Measurements from ENCODE around the gene CD247.
"Not testable (repeated sequence)": the region's sequence is repeated elsewhere in the genome, so short reads cannot be mapped to it uniquely, and the experiment has no call there.

Gene CD247

GRCh38 chr1:167518331-167518700, at the start of gene CD247:
CD247 (minus strand) TSS chr1:167518529; CDS start chr1:167518465, 64 bp downstream.
- DNase-seq (ENCODE audit: low read depth in 2 of 3, low spot score in 2 of 3), result peak in 1 of 3 experiments; percentile 48

GRCh38 chr1:167567663-167568062, 49.3 kb upstream of the CD247 start:
- DNase-seq (ENCODE audit: low read depth in 2 of 3, low spot score in 2 of 3), result no peak

GRCh38 chr1:167566766-167567165, 48.4 kb upstream of the CD247 start:
- DNase-seq (ENCODE audit: low read depth in 2 of 3, low spot score in 2 of 3), result no peak

- DNase-seq (ENCODE audit: low read depth in 2 of 3, low spot score in 2 of 3), result no peak
Observed at GRCh38 chr1:167565922-167566321, 47.6 kb upstream of the CD247 start.

GRCh38 chr1:167564612-167565270, 46.4 kb upstream of the CD247 start:
- no peak for DNase-seq (ENCODE audit: low read depth in 2 of 3, low spot score in 2 of 3)

GRCh38 chr1:167563579-167564246, 45.4 kb upstream of the CD247 start:
- DNase-seq (ENCODE audit: low read depth in 2 of 3, low spot score in 2 of 3), result no peak

GRCh38 chr1:167562702-167563101, 44.4 kb upstream of the CD247 start:
- DNase-seq (ENCODE audit: low read depth in 2 of 3, low spot score in 2 of 3), result no peak

- no peak for DNase-seq (ENCODE audit: low read depth in 2 of 3, low spot score in 2 of 3)
Observed at GRCh38 chr1:167561753-167562152, 43.4 kb upstream of the CD247 start.

GRCh38 chr1:167555971-167556714, 37.8 kb upstream of the CD247 start:
- peak in 2 of 3 experiments; percentile 24 to 30 for DNase-seq (ENCODE audit: low read depth in 2 of 3, low spot score in 2 of 3)

GRCh38 chr1:167555072-167555471, 36.7 kb upstream of the CD247 start:
- not testable (repeated sequence) for DNase-seq (ENCODE audit: low read depth in 2 of 3, low spot score in 2 of 3)

- no peak for DNase-seq (ENCODE audit: low read depth in 2 of 3, low spot score in 2 of 3)
Observed at GRCh38 chr1:167554028-167554779, 35.9 kb upstream of the CD247 start.

- peak; percentile 72 to 76 (median 74) for DNase-seq (ENCODE audit: low read depth in 2 of 3, low spot score in 2 of 3)
Observed at GRCh38 chr1:167553136-167554027, 35.1 kb upstream of the CD247 start, which contains the start of gene CREG1. CREG1 (minus strand) TSS chr1:167553762.

- DNase-seq (ENCODE audit: low read depth in 2 of 3, low spot score in 2 of 3), result no peak
Observed at GRCh38 chr1:167551362-167551761, 33.0 kb upstream of the CD247 start.

GRCh38 chr1:167548059-167548932, 30.0 kb upstream of the CD247 start:
- DNase-seq (ENCODE audit: low read depth in 2 of 3, low spot score in 2 of 3), result no peak

GRCh38 chr1:167546935-167547334, 28.6 kb upstream of the CD247 start:
- no peak for DNase-seq (ENCODE audit: low read depth in 2 of 3, low spot score in 2 of 3)

- no peak for DNase-seq (ENCODE audit: low read depth in 2 of 3, low spot score in 2 of 3)
Observed at GRCh38 chr1:167545349-167545748, 27.0 kb upstream of the CD247 start.

- no peak for DNase-seq (ENCODE audit: low read depth in 2 of 3, low spot score in 2 of 3)
Observed at GRCh38 chr1:167544447-167545093, 26.2 kb upstream of the CD247 start.

- DNase-seq (ENCODE audit: low read depth in 2 of 3, low spot score in 2 of 3), result no peak
Observed at GRCh38 chr1:167543199-167543990, 25.1 kb upstream of the CD247 start.

Data from activated CD8-positive, alpha-beta memory T cell treated with anti-CD3 and anti-CD28 coated beads for 48 hours (primary cell).